ENCODE results near the gene SENP8.

DNA sequence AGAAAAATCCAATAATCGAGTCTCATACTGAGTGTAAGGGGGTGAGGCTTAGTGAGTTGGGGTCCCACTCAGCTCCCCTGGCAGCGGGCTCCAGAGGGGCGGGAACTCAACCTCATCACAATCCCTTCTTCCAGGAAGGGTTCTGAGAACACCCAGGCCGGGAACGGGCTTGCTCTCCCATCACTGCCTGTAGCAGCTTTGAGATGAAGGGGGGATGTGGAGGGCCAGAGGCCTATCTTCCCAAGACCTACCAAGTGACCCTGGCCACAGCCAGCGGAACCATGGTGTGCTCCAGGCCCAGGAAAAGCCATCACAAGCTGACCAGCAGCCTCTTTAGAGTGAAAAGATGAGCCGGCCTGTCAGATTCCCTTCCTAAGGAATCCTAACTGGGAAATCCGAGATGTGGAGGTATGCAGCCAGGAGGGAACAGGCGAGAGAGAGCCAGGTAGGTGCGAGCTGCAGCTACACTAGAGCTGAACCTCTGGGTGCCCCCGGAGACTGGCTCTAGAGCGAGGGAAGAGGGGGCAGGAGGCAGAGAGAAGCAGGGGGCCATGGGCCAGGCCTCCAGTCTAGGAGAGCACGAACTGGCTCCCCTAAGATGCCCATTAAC is 60.9 kb downstream of the SENP8 start:
- TF ChIP-seq, protein P1, sequence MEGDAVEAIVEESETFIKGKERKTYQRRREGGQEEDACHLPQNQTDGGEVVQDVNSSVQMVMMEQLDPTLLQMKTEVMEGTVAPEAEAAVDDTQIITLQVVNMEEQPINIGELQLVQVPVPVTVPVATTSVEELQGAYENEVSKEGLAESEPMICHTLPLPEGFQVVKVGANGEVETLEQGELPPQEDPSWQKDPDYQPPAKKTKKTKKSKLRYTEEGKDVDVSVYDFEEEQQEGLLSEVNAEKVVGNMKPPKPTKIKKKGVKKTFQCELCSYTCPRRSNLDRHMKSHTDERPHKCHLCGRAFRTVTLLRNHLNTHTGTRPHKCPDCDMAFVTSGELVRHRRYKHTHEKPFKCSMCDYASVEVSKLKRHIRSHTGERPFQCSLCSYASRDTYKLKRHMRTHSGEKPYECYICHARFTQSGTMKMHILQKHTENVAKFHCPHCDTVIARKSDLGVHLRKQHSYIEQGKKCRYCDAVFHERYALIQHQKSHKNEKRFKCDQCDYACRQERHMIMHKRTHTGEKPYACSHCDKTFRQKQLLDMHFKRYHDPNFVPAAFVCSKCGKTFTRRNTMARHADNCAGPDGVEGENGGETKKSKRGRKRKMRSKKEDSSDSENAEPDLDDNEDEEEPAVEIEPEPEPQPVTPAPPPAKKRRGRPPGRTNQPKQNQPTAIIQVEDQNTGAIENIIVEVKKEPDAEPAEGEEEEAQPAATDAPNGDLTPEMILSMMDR (IDR thresholded peaks at IDR 0.05): no peak
- TF ChIP-seq EZH2phosphoT487 (IDR thresholded peaks at IDR 0.05) (no peak), EZH2 (IDR thresholded peaks at IDR 0.05) (no peak)

Measured in neural progenitor cell (in vitro differentiated cells).